ENCODE results near the gene KRT39.

DNA sequence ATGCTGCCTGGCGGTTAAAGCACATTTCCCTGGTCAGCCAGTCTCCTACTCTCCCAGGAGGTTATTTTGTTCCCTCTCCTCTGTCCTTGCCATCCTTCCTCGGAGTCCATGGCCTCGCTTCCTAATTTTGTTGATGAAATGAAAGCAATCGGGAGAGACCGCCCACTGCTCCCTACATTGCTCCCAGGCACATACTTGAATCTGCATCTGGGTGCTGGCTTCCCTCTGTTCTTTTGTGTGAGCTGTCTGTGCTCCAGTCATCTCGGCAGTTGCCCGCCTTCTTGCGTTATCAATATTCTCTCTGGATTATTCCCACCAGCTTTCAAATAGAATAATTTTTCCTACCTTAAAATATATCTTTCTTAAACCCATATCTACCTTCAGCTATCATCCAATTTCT is 40.4 kb downstream of the KRT39 start:
- TF ChIP-seq CTCF (IDR thresholded peaks at IDR 0.05): no peak
- TF ChIP-seq ZFX (IDR thresholded peaks at IDR 0.05; ENCODE audit: borderline replicate concordance): no peak

All from 22Rv1 (cell line).